Suprapubic skin (tissue), 4 donors: ENCODE measurements around the gene SLC6A4. TPM values are rescaled to one million over a fixed set of nuclear protein-coding genes. Genes with fewer than 3 reads are reported as not detected.

Experiments
- DNase-seq, 2 donors: peaks; one replicate each; pipeline ENCODE4 v3.0.0-alpha.2; 2019; ENCODE audit warnings: low spot score in 2 of 2
- H3K27ac ChIP-seq: fragments of 200-600 bp; sonication (generic); one replicate; pipeline ENCODE4 v1.5.1; 2019
- H3K27me3 ChIP-seq: fragments of 200-600 bp; sonication (generic); one replicate; pipeline ENCODE4 v1.5.1; 2019
- H3K36me3 ChIP-seq: fragments of 200-600 bp; sonication (generic); one replicate; pipeline ENCODE4 v1.5.1; 2019
- H3K4me1 ChIP-seq: fragments of 200-600 bp; sonication (generic); one replicate; pipeline ENCODE4 v1.5.1; 2019
- H3K4me3 ChIP-seq: fragments of 200-600 bp; sonication (generic); one replicate; pipeline ENCODE4 v1.5.1; 2019; ENCODE audit warnings: mild to moderate bottlenecking
- H3K9me3 ChIP-seq: fragments of 200-600 bp; sonication (generic); one replicate; pipeline ENCODE4 v1.5.1; 2019
- EP300 ChIP-seq: sonication (generic); formaldehyde crosslinking; IDR thresholded peaks from one replicate; pipeline ENCODE4 v1.6.1; 2017; ENCODE audit warnings: antibody characterized with exemption
- POLR2A ChIP-seq, 2 donors: fragments of 450-650 bp; IDR thresholded peaks; one replicate each; pipeline ENCODE4 v1.6.1; 2017; ENCODE audit warnings: antibody characterized with exemption in 2 of 2, mild to moderate bottlenecking in 2 of 2, moderate library complexity in 2 of 2
- POLR2AphosphoS5 ChIP-seq, 3 donors: sonication (generic); formaldehyde crosslinking; IDR thresholded peaks; one replicate each; pipeline ENCODE4 v1.6.1; 2017; ENCODE audit warnings: antibody characterized with exemption in 3 of 3
- WGBS: methylation state at CpG from one replicate; pipeline ENCODE4 v1.1.5; 2018; 5-methylcytosine and 5-hydroxymethylcytosine counted together
- total RNA-seq, 4 donors: library from RNA; depleted of rRNA; stranded (reverse); fragments of >200 nt; gene quantifications; one replicate each; pipeline ENCODE4 v1.1.0, GENCODE V29; 2016
- TF ChIP-seq, protein P1 (sequence below), 2 donors: fragments of 200-600 bp in 1 of 2; fragments of 450-650 bp in 1 of 2; sonication (generic) in 1 of 2; IDR thresholded peaks; one replicate each; pipeline ENCODE4 v1.5.1; 2016 to 2019; ENCODE audit warnings: antibody characterized with exemption in 2 of 2, mild to moderate bottlenecking in 1 of 2, moderate library complexity in 1 of 2

SLC6A4 gene
- total RNA-seq, 4 donors from 2014 or later, result 0.42 to 1.6 (median 0.69) TPM

DNA sequence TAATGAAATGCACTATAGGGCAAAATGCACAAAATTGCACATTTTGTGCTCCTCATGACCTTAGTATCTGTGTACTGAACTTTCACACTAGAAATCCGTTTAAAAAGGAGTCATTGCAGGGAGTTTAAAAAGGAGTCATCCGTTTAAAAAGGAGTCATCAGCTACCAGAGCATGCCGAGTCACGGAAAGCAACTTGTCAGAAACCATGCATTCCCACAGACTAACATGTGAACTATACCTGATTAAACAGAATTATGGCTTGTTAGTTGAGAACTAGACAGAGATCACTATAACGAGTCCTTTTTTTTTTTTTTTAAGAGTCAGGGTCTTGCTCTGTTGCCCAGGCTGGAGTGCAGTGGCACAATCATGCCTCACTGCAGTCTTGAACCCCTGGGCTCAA lies 35.9 kb downstream of the SLC6A4 start:
- WGBS, result 85% methylated on average over 5 of the region's 5 CpGs
- Histone ChIP-seq H3K4me1 (no peaks in the 10 kb centered on the region), H3K9me3 (no peaks in the 10 kb centered on the region), H3K27ac (no peak overlapping the region), H3K36me3 (no peaks in the 10 kb centered on the region), H3K27me3 (no peaks in the 10 kb centered on the region), H3K4me3 (no peak overlapping the region)
- TF ChIP-seq EP300, result no peak
- TF ChIP-seq, protein P1, sequence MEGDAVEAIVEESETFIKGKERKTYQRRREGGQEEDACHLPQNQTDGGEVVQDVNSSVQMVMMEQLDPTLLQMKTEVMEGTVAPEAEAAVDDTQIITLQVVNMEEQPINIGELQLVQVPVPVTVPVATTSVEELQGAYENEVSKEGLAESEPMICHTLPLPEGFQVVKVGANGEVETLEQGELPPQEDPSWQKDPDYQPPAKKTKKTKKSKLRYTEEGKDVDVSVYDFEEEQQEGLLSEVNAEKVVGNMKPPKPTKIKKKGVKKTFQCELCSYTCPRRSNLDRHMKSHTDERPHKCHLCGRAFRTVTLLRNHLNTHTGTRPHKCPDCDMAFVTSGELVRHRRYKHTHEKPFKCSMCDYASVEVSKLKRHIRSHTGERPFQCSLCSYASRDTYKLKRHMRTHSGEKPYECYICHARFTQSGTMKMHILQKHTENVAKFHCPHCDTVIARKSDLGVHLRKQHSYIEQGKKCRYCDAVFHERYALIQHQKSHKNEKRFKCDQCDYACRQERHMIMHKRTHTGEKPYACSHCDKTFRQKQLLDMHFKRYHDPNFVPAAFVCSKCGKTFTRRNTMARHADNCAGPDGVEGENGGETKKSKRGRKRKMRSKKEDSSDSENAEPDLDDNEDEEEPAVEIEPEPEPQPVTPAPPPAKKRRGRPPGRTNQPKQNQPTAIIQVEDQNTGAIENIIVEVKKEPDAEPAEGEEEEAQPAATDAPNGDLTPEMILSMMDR (IDR thresholded peaks at IDR 0.05), result no peak
- no peak for TF ChIP-seq POLR2A (IDR thresholded peaks at IDR 0.05)
- TF ChIP-seq POLR2AphosphoS5 (IDR thresholded peaks at IDR 0.05), result no peak
- DNase-seq, result no peak

DNA sequence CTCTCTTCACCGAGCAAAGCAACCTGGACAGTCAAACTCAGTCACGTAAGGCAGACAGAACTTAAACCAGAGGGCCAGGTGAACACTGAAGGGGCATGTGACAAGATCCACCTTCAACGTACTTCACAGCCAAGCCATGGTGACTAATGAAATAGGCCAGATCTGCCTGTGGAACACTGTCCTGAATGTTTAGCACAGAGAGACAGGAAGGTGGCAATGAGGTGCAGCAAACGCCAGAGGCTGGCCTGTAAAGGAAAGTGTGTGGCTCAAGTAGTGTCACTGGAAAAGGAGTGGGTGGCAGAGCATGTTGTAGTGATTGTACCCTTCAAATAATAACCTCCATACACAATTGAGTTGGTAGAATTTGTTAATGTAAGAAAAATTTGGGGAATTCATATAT lies 38.1 kb downstream of the SLC6A4 start:
- no peaks in the 10 kb centered on the region for H3K36me3 ChIP-seq
- DNase-seq, result no peak
- H3K27me3 ChIP-seq, result no peaks in the 10 kb centered on the region
- 85% methylated on average over 4 of the region's 4 CpGs for WGBS
- TF ChIP-seq POLR2AphosphoS5 (IDR thresholded peaks at IDR 0.05) (no peak), POLR2A (IDR thresholded peaks at IDR 0.05) (no peak), EP300 (no peak)
- TF ChIP-seq, protein P1 (IDR thresholded peaks at IDR 0.05), result no peak
- H3K4me1 ChIP-seq, result no peaks in the 10 kb centered on the region
- no peak overlapping the region for H3K27ac ChIP-seq
- H3K9me3 ChIP-seq, result no peaks in the 10 kb centered on the region
- H3K4me3 ChIP-seq, result no peak overlapping the region

DNA sequence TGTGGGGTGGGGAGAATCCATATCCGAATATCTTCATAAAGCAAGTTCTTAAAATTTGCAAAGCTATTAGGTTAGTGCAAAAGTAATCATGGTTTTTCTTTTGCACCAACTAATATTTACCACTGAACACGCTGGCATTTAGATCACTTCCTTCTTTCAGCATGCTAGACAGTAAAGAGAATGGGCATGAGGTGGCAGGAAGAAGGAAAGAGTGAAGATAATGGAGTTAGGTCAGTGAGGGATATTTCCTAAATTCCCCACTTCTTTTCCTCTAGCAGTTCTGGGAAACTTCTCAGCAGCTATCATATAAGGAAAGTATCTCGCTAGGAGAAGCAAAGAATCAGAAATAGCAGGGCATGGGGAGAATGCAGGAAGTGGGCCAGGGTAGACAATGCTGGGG lies 39.0 kb downstream of the SLC6A4 start:
- Histone ChIP-seq H3K4me1 (no peaks in the 10 kb centered on the region), H3K4me3 (no peak overlapping the region), H3K36me3 (no peaks in the 10 kb centered on the region), H3K27ac (no peak overlapping the region), H3K9me3 (no peaks in the 10 kb centered on the region), H3K27me3 (no peaks in the 10 kb centered on the region)
- no peak for DNase-seq
- WGBS, result 74% methylated on average over 3 of the region's 3 CpGs
- TF ChIP-seq POLR2AphosphoS5 (IDR thresholded peaks at IDR 0.05) (no peak), POLR2A (IDR thresholded peaks at IDR 0.05) (no peak), EP300 (no peak)
- TF ChIP-seq, protein P1 (IDR thresholded peaks at IDR 0.05), result no peak

DNA sequence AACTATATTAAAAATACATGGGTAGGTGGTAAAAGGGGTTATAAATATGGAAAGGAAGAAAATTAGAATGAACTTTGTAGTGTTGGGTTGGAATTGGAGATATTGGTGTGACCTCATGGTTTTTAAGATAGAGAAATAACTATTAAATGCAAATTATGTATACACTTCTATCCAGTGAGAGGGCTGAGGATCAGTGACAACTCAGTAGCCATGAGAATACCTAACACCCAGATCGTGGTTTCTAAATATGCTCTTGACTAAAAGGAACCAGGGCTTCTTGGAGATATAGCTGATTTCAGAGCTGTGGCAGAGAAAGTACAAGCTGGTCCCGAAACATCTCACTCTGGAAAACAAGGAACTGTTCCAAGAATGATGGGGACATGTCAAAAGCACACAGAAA lies 44.4 kb downstream of the SLC6A4 start:
- H3K9me3 ChIP-seq, result no peaks in the 10 kb centered on the region
- TF ChIP-seq EP300, result no peak
- TF ChIP-seq, protein P1 (IDR thresholded peaks at IDR 0.05), result no peak
- no peak for TF ChIP-seq POLR2AphosphoS5 (IDR thresholded peaks at IDR 0.05)
- no peak for TF ChIP-seq POLR2A (IDR thresholded peaks at IDR 0.05)
- H3K4me3 ChIP-seq, result no peak overlapping the region
- DNase-seq, result no peak
- H3K4me1 ChIP-seq, result no peaks in the 10 kb centered on the region
- H3K36me3 ChIP-seq, result peaks cover under 1% of the 10 kb centered on the region
- H3K27me3 ChIP-seq, result no peaks in the 10 kb centered on the region
- WGBS, result 72% methylated on average over 2 of the region's 2 CpGs
- H3K27ac ChIP-seq, result no peak overlapping the region

DNA sequence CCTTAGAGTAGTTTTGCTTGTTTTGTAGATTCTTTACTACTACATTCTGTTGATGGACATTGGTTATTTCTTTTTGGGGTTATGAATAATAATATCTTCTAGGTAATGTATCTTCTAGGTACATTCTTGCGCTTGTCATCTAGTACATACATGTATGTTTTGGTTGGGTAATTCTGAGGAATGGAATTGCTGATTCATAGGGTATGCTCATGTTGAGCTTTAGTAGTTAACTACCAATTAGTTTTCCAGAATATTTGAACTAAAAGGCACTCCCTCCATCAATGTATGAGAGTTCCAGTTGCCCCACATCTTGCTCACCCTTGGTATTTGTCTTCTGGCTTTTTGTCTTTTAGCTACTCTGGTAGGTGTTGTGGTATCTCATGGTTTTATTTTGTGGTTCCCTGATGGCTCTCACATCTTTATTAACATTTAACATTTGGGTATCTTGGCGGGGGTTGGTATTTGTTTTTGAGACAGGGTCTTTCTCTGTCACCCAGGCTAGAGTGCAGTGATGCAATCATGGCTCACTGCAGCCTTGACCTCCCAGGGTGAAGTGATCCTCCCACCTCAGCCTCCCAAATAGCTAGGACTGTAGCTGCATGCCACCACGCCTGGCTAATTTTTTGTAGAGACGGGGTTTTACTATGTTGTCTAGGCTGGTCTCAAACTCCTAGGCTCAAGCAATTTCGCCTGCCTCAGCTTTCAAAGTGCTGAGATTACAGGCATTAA lies 47.1 kb downstream of the SLC6A4 start:
- DNase-seq, result no peak
- Histone ChIP-seq H3K4me3 (no peak overlapping the region), H3K36me3 (peaks cover 27% of the 10 kb centered on the region), H3K27ac (no peak overlapping the region), H3K27me3 (no peaks in the 10 kb centered on the region), H3K4me1 (no peaks in the 10 kb centered on the region), H3K9me3 (no peaks in the 10 kb centered on the region)
- TF ChIP-seq POLR2AphosphoS5 (IDR thresholded peaks at IDR 0.05) (no peak), POLR2A (IDR thresholded peaks at IDR 0.05) (no peak), EP300 (no peak)
- TF ChIP-seq, protein P1 (IDR thresholded peaks at IDR 0.05), result no peak
- 95% methylated on average over 5 of the region's 5 CpGs for WGBS
